Prostate gland (tissue), 2 donors: Measurements from ENCODE around the gene DOCK4.

Experiments used
- CTCF ChIP-seq, 4 experiments: fragments of 200-600 bp in 2 of 4; fragments of 450-650 bp in 2 of 4; sonication (generic) in 2 of 4; IDR thresholded peaks; 1 replicate in 3 of 4; 2 replicates in 1 of 4; pipeline ENCODE4 v1.5.1; 2016 to 2019; ENCODE audit warnings: antibody characterized with exemption in 4 of 4, mild to moderate bottlenecking in 2 of 4, moderate library complexity in 2 of 4
- POLR2A ChIP-seq: fragments of 450-650 bp; IDR thresholded peaks from one replicate; pipeline ENCODE4 v1.6.1; 2016; ENCODE audit warnings: antibody characterized with exemption, mild to moderate bottlenecking
- POLR2AphosphoS5 ChIP-seq: sonication (generic); formaldehyde crosslinking; IDR thresholded peaks from one replicate; pipeline ENCODE4 v1.6.1; 2017; ENCODE audit warnings: antibody characterized with exemption

GRCh38 chr7:112108981-112109380 lies 97.2 kb downstream of the DOCK4 start:
- TF ChIP-seq CTCF (IDR thresholded peaks at IDR 0.05) (no peak), POLR2A (no peak), POLR2AphosphoS5 (no peak)
